Eye (tissue), 1 donor: Measurements from ENCODE around the gene PLA2G15.

ENCODE experiments used
- DNase-seq: peaks from one replicate; pipeline ENCODE4 v3.0.0-alpha.2; 2015

The PLA2G15 gene

GRCh38 chr16:68255712-68256111, 10.5 kb downstream of the PLA2G15 start:
- no peak for DNase-seq

- peak; percentile 53 for DNase-seq
These were observed 12.2 kb downstream of the PLA2G15 start for GRCh38 chr16:68257251-68257905.

- DNase-seq: peak; percentile 88
These were observed 13.0 kb downstream of the PLA2G15 start for GRCh38 chr16:68257906-68258800.

- no peak for DNase-seq
These were observed 14.0 kb downstream of the PLA2G15 start for GRCh38 chr16:68259007-68259825.

- no peak for DNase-seq
These were observed 18.5 kb downstream of the PLA2G15 start for GRCh38 chr16:68263559-68264127.

GRCh38 chr16:68264128-68265077, 19.2 kb downstream of the PLA2G15 start, which contains the start of gene SLC7A6:
SLC7A6 (plus strand) TSS chr16:68264526; CDS start chr16:68274727, 10,201 bp downstream.
- peak; percentile 88 for DNase-seq

- DNase-seq: peak; percentile 80
These were observed 20.1 kb downstream of the PLA2G15 start for GRCh38 chr16:68265078-68265920.

- peak; percentile 61 for DNase-seq
These were observed 22.6 kb downstream of the PLA2G15 start for GRCh38 chr16:68267612-68268405.

GRCh38 chr16:68269793-68270192, 24.6 kb downstream of the PLA2G15 start:
- no peak for DNase-seq

GRCh38 chr16:68270353-68270752, 25.2 kb downstream of the PLA2G15 start:
- no peak for DNase-seq

- DNase-seq: no peak
These were observed 27.5 kb downstream of the PLA2G15 start for GRCh38 chr16:68272507-68273209.

GRCh38 chr16:68273459-68273858, 28.3 kb downstream of the PLA2G15 start:
- DNase-seq: no peak

- no peak for DNase-seq
These were observed 28.7 kb downstream of the PLA2G15 start for GRCh38 chr16:68273896-68274295.

- no peak for DNase-seq
These were observed 29.3 kb downstream of the PLA2G15 start for GRCh38 chr16:68274441-68274840.

GRCh38 chr16:68275611-68276191, 30.5 kb downstream of the PLA2G15 start:
- peak; percentile 28 for DNase-seq

- DNase-seq: no peak
These were observed 31.1 kb downstream of the PLA2G15 start for GRCh38 chr16:68276223-68276622.

GRCh38 chr16:68279726-68280558, 34.8 kb downstream of the PLA2G15 start:
- no peak for DNase-seq
